Glutamatergic neuron (in vitro differentiated cells): ENCODE data around the gene CDK8. TPM values are rescaled to one million over a fixed set of nuclear protein-coding genes. Genes with fewer than 3 reads are reported as not detected.

Experiments
- DNase-seq: peaks from one replicate; pipeline ENCODE4 v3.0.0; 2022
- H3K27ac Mint-ChIP-seq: one replicate; pipeline ENCODE4 v1.8.0; 2020; ENCODE audit warnings: mild to moderate bottlenecking, mixed read lengths, inconsistent platforms; ENCODE audit not compliant: unreplicated experiment
- H3K27me3 Mint-ChIP-seq: one replicate; pipeline ENCODE4 v1.8.0; 2020; ENCODE audit warnings: mild to moderate bottlenecking, moderate library complexity, mixed read lengths, inconsistent platforms; ENCODE audit not compliant: unreplicated experiment
- H3K36me3 Mint-ChIP-seq: one replicate; pipeline ENCODE4 v1.8.0; 2020; ENCODE audit warnings: mild to moderate bottlenecking, mixed read lengths, inconsistent platforms; ENCODE audit not compliant: unreplicated experiment
- H3K4me1 Mint-ChIP-seq: one replicate; pipeline ENCODE4 v1.8.0; 2020; ENCODE audit warnings: mild to moderate bottlenecking, low read depth, mixed read lengths, inconsistent platforms; ENCODE audit not compliant: unreplicated experiment
- H3K4me3 Mint-ChIP-seq: one replicate; pipeline ENCODE4 v1.8.0; 2020; ENCODE audit warnings: mild to moderate bottlenecking, mixed read lengths, inconsistent platforms; ENCODE audit not compliant: unreplicated experiment
- H3K9me3 Mint-ChIP-seq: one replicate; pipeline ENCODE4 v1.8.0; 2020; ENCODE audit warnings: mild to moderate bottlenecking, moderate library complexity, mixed read lengths, inconsistent platforms; ENCODE audit not compliant: unreplicated experiment
- total RNA-seq: library from RNA; stranded (reverse); fragmentation: NEBNext Ultra II Directional; extraction: Animal tissue kit (Norgen Biotek cat#: 25700); gene quantifications from one replicate; pipeline ENCODE4 v1.2.1, GENCODE V29; 2021; ENCODE audit not compliant: unreplicated experiment
- TF ChIP-seq, protein P1 (sequence below): fragments of 200-600 bp; sonication (generic); IDR thresholded peaks from one replicate; pipeline ENCODE4 v1.5.0; 2021; ENCODE audit not compliant: partially characterized antibody, unreplicated experiment

CDK8 gene
- total RNA-seq, 1 donor from 2014 or later: 27.9 TPM

- Mint-ChIP-seq H3K4me1 (peaks cover 6% of the 10 kb centered on the region), H3K9me3 (no peaks in the 10 kb centered on the region), H3K36me3 (no peaks in the 10 kb centered on the region), H3K4me3 (no peak overlapping the region), H3K27me3 (no peaks in the 10 kb centered on the region), H3K27ac (no peak overlapping the region)
- TF ChIP-seq, protein P1, sequence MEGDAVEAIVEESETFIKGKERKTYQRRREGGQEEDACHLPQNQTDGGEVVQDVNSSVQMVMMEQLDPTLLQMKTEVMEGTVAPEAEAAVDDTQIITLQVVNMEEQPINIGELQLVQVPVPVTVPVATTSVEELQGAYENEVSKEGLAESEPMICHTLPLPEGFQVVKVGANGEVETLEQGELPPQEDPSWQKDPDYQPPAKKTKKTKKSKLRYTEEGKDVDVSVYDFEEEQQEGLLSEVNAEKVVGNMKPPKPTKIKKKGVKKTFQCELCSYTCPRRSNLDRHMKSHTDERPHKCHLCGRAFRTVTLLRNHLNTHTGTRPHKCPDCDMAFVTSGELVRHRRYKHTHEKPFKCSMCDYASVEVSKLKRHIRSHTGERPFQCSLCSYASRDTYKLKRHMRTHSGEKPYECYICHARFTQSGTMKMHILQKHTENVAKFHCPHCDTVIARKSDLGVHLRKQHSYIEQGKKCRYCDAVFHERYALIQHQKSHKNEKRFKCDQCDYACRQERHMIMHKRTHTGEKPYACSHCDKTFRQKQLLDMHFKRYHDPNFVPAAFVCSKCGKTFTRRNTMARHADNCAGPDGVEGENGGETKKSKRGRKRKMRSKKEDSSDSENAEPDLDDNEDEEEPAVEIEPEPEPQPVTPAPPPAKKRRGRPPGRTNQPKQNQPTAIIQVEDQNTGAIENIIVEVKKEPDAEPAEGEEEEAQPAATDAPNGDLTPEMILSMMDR: no peak
- no peak for DNase-seq
Measured at GRCh38 chr13:26382366-26382765, 128.4 kb downstream of the CDK8 start.

DNA sequence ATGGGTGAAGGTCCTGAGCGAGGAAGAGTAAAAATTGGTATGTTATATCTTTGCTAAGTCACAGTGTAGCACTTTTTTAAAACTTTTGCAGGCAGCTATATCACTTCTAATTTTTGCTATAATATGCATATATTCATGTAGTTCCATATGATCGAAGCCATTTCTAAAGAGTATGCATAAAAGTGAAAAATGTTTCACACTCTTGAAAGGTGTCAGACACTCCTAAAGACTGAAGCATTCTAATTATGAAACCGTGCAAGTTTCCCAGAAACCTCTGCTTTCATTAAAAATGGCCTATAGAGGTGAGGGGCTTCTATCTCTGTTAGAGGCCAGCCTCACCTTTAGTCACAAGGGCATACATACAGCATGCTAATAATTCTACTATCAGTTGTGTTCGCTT, 128.9 kb downstream of the CDK8 start:
- no peaks in the 10 kb centered on the region for H3K9me3 Mint-ChIP-seq
- no peak overlapping the region for H3K27ac Mint-ChIP-seq
- DNase-seq: no peak
- no peaks in the 10 kb centered on the region for H3K27me3 Mint-ChIP-seq
- H3K4me1 Mint-ChIP-seq: peaks cover 6% of the 10 kb centered on the region
- no peaks in the 10 kb centered on the region for H3K36me3 Mint-ChIP-seq
- no peak overlapping the region for H3K4me3 Mint-ChIP-seq
- TF ChIP-seq, protein P1: no peak

DNA sequence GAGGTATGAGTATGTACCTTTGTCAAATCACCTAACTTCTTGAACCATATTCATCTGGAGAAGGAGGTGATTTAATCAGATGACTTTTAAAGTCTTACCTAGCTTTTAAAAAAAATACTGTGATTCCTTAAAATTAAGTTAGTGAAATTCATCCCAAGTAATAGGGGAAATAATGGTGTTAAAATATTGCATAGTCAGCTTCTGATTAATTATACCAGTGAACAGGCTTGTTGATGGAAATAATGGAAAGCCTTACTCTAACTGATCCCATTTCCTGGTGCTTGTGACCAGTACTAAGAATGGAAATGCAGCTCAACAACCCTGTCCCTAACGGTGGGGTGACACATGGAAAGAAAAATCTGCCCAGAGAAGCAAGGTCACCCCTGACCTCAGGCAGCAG, 130.7 kb downstream of the CDK8 start:
- Mint-ChIP-seq H3K9me3 (no peaks in the 10 kb centered on the region), H3K27ac (no peak overlapping the region), H3K27me3 (no peaks in the 10 kb centered on the region), H3K4me3 (no peak overlapping the region), H3K4me1 (no peaks in the 10 kb centered on the region), H3K36me3 (no peaks in the 10 kb centered on the region)
- no peak for DNase-seq
- TF ChIP-seq, protein P1: no peak

GRCh38 chr13:26386026-26386425, 132.1 kb downstream of the CDK8 start:
- H3K27me3 Mint-ChIP-seq: no peaks in the 10 kb centered on the region
- H3K4me1 Mint-ChIP-seq: no peaks in the 10 kb centered on the region
- no peak overlapping the region for H3K27ac Mint-ChIP-seq
- no peaks in the 10 kb centered on the region for H3K36me3 Mint-ChIP-seq
- no peak for DNase-seq
- TF ChIP-seq, protein P1: no peak
- no peak overlapping the region for H3K4me3 Mint-ChIP-seq
- H3K9me3 Mint-ChIP-seq: no peaks in the 10 kb centered on the region

- Mint-ChIP-seq H3K9me3 (no peaks in the 10 kb centered on the region), H3K27ac (no peak overlapping the region), H3K4me1 (no peaks in the 10 kb centered on the region), H3K36me3 (no peaks in the 10 kb centered on the region), H3K4me3 (no peak overlapping the region), H3K27me3 (no peaks in the 10 kb centered on the region)
- TF ChIP-seq, protein P1: no peak
- DNase-seq: no peak
Measured at GRCh38 chr13:26390203-26390602, 136.3 kb downstream of the CDK8 start.
